Kidney epithelial cell (primary cell): ENCODE data around the gene GSE1. TPM values are rescaled to one million over a fixed set of nuclear protein-coding genes. Genes with fewer than 3 reads are reported as not detected.

ENCODE experiments used
- DNase-seq: peaks from one replicate; pipeline ENCODE4 v3.0.0-alpha.2; 2010; ENCODE audit warnings: low read depth
- H3K27me3 ChIP-seq: 2 replicates; pipeline ENCODE4 v1.6.0; 2011; ENCODE audit warnings: low read length; ENCODE audit not compliant: control insufficient read depth, insufficient read depth
- H3K36me3 ChIP-seq: 2 replicates; pipeline ENCODE4 v1.5.1; 2011; ENCODE audit warnings: low read length; ENCODE audit not compliant: control insufficient read depth, insufficient read depth
- H3K4me3 ChIP-seq: 2 replicates; pipeline ENCODE4 v1.5.1; 2011; ENCODE audit warnings: low read depth, mild to moderate bottlenecking, control low read depth, low read length
- CTCF ChIP-seq: IDR thresholded peaks from 2 replicates; pipeline ENCODE4 v1.5.1; 2011; ENCODE audit warnings: mild to moderate bottlenecking, moderate library complexity, low read length, control low read depth, inconsistent platforms; ENCODE audit not compliant: insufficient read depth, poor library complexity, severe bottlenecking
- total RNA-seq: library from RNA; depleted of rRNA; stranded (reverse); fragments of >200 nt; gene quantifications from 2 replicates; pipeline ENCODE4 v1.2.3, GENCODE V29; 2015

GSE1 gene
- total RNA-seq, 1 donor from 2014 or later: 25.7 TPM

DNA sequence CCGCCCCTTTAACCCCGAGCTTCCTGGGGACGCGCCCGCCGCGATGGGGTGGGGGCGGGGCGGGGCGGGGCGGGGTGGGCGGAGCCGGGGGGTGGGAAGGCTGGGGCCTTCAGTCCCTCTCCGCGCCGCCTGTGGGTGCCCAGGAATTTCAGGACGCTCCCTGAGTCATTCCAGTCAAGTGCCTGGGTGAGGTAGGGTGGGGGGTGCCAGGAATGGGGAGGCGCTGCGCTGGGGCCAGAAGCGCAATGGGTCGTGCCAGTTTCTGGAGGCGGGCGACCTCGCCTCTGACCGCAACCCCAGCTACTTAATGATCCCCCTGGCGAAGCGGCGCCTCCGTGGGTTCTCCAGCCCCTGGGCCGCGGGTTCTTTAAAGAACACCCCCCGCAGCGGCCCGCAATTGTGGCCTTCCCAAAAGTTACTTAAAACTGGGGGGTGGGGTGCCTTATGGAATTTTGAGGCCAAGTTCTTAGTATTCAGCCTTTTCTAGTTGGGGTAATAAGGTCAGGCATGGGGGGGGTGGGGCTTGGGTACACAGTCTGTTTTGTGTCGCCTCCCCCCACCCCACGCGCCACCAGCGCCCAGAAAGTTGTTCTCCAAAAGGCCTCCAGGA is 826 bp upstream of the GSE1 start:
- H3K4me3 ChIP-seq: peak overlapping the region; percentile 82
- DNase-seq: peak; percentile 86
- no peaks in the 10 kb centered on the region for H3K36me3 ChIP-seq
- H3K27me3 ChIP-seq: peaks cover 17% of the 10 kb centered on the region
- TF ChIP-seq CTCF: no peak

DNA sequence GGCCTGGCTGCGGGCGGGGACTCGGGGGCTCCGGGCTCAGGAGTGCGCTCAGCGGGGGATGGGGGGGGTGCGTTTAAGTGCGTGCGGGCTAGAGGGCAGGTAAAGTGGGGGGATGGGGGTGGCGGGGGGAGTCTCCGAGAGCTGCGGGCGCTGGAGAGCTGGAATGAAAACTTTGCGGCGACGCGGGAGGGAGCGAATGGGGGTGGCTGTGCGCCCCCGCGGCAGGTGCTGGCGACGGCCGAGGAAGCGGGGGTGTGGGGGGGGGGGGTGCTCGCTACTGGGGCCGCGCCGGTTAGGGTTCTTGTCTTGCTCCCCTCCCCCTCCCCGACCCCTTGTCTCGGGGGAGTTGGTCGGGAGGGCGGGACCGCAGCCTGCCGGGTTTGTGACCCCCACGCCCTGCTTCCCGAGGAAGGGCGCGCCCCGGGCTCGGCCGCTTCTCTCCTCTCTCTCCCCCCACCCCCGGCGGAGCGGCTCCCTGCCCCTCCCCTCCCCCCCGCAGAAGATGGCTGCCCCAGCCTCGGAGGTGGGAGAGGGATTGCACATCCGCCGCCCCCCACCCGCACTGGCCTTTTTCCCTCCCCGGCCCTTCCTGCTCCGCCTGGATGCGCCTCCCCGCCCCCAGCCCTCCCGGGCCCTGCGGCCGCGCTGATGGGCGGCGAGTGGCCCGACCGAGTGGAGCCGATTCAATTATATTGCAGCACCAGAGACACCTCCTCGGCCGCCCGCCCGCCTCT is 649 bp downstream of the GSE1 start:
- H3K27me3 ChIP-seq: peaks cover 3% of the 10 kb centered on the region
- TF ChIP-seq CTCF: no peak
- H3K4me3 ChIP-seq: peak overlapping the region; percentile 82
- H3K36me3 ChIP-seq: no peaks in the 10 kb centered on the region
- DNase-seq: no peak

DNA sequence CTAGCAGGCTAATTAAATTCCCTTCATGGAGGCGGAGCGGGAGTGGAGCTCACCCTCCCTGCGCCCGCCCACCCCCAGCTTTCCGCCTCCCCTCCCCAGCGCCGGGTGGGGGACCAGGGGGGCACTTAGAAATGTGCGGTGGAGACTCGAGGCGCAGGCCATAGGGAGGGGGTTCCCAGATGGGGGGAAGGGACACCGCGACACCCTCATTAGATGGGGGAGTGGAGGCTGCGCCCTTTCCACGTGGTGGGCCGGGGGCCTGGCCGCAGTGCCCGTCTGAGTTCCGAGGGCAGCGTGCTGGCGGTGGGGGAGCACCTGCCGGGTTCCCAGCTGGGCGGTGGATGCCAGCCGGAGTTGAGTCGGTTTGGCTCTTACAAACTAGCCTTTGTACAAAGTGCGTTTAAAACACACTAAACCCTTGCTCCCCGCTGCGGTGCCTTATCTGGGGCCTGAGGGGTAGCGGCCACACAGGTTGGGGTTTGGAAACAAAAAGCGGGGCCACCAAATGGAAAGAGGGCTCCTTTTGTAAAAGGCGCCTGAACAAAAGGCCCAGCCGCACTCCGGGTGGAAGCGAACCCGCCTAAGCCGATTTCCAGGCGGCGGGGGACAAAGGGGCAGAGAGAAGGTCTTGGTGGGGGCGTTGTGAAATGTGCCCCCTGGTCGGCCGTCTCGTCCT is 1.4 kb downstream of the GSE1 start:
- no peak for DNase-seq
- Histone ChIP-seq H3K4me3 (peak overlapping the region; percentile 82), H3K27me3 (no peaks in the 10 kb centered on the region), H3K36me3 (no peaks in the 10 kb centered on the region)
- no peak for TF ChIP-seq CTCF

GRCh38 chr16:85615014-85615851 is 2.1 kb downstream of the GSE1 start:
- Histone ChIP-seq H3K36me3 (no peaks in the 10 kb centered on the region), H3K4me3 (peak overlapping the region; percentile 82), H3K27me3 (no peaks in the 10 kb centered on the region)
- peak; percentile 39 for DNase-seq
- no peak for TF ChIP-seq CTCF

- DNase-seq: peak; percentile 19
- TF ChIP-seq CTCF: peak; percentile 99
- no peaks in the 10 kb centered on the region for H3K27me3 ChIP-seq
- no peak overlapping the region for H3K4me3 ChIP-seq
- H3K36me3 ChIP-seq: no peaks in the 10 kb centered on the region
Measured at GRCh38 chr16:85615852-85616606, 2.9 kb downstream of the GSE1 start.
